ENCODE data around the gene THEM5.
"Not testable (repeated sequence)": the region's sequence is repeated elsewhere in the genome, so short reads cannot be mapped to it uniquely, and the experiment has no call there.

GRCh38 chr1:151855516-151855915 lies 2.0 kb upstream of the THEM5 start:
- not testable (repeated sequence) for TF ChIP-seq SP1 (IDR thresholded peaks at IDR 0.05); ELF4 (IDR thresholded peaks at IDR 0.05); SUZ12 (IDR thresholded peaks at IDR 0.05); FOXA1 (IDR thresholded peaks at IDR 0.05); FOXM1 (IDR thresholded peaks at IDR 0.05; ENCODE audit: borderline replicate concordance); ZNF384 (IDR thresholded peaks at IDR 0.05); FOXK2 (IDR thresholded peaks at IDR 0.05); HDGF (IDR thresholded peaks at IDR 0.05; ENCODE audit: borderline replicate concordance); LEF1 (IDR thresholded peaks at IDR 0.05; ENCODE audit: borderline replicate concordance)
